GM04503 (cell line): ENCODE data around the gene CCDC93.
A peak's percentile ranks its signal among the peaks of the same experiment; 100 is the strongest.
"Not testable (repeated sequence)": the region's sequence is repeated elsewhere in the genome, so short reads cannot be mapped to it uniquely, and the experiment has no call there.

Experiments
- DNase-seq: peaks from one replicate; pipeline ENCODE4 v3.0.0-alpha.2; 2012; ENCODE audit warnings: low read depth

CCDC93 gene

DNA sequence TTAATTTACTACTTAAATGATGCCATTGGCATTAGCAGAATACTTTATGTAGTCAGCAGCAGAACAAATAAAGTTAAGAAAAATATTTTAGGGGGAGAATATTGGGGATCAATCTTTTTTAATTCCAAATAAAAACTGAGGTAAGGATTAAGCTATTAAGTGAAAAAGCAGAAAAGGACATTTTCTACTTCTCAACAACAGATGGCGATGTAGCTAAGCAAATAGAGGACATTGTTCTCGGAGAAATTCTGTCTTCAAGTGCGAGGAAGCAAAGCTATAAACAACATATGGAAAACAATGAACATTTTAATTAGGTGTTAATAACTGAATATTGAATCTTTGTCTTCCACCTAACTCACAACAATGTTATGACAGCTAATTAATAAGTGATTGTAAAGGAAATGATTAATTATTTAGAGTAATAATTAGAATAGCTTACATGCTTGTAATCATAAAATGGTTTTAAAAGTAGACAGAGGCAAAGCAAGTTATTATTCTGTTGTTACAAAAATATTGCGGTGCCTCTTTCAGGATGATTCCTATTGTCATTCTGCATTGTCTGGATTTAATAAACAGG is 32.9 kb upstream of the CCDC93 start:
- no peak for DNase-seq

DNA sequence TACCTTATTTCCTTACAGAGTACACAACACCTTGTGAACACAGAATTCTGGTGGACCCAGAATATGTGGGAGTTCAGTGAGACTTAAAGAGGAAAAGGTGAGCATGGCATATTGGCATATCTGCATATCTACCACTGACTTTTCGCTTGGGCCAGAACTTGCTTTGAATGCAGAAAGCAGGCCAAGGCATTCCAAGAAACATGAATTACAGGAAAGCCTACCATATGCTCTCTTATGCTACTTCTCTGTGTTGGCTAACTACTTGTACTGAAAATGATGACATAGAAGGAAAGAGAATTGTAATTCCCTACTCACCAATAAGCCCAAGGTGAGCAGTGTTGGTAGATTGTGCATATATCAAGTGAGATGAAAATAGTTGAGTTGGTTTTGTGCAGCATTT is 31.4 kb upstream of the CCDC93 start:
- no peak for DNase-seq

DNA sequence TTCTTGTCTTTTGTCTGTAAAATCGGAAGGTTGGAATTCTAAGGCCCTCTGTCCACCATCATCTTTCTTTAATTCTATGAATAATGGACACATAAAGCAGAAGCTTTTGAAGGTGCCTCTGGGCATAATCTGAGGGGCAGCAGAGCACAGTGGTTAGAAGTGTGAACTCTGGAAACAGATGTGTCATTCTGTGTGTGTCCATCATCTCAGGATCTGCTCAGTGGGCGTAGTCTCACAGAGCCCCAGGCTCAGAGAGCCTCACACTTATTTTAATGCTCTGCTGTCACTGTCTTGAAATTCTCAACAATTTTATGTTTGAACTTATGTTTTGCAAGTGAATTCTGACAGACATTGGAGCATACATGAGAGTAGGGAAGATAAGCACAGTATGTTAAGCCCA is 31.0 kb upstream of the CCDC93 start:
- no peak for DNase-seq

DNA sequence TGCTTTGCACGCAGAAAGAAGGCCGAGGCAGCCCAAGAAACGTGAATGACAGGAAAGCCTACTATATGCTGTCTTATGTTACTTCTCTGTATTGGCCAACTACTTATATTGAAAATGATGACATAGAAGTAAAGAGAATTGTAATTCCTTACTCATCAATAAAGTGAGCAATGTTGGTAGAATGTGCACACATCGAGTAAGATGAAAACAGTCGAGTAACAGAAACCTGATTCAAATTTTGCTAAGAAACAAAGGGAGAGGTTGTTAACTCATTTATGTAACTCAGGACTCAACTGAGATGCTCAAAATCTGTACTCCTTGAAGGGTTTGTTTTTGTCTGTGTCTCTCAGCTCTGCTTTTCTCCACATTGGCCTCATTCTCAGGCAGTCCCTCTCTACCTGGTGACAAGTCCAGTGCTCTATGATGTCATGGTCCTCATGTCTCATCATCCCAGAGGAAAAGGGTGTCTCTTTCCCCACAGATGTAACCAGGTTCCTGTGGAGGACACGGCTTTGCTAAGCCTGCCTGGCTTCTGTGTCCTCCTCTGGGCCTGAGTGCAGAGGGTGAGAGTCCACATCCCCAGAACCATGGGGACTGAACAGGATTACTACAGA is 30.3 kb upstream of the CCDC93 start:
- DNase-seq = no peak

DNA sequence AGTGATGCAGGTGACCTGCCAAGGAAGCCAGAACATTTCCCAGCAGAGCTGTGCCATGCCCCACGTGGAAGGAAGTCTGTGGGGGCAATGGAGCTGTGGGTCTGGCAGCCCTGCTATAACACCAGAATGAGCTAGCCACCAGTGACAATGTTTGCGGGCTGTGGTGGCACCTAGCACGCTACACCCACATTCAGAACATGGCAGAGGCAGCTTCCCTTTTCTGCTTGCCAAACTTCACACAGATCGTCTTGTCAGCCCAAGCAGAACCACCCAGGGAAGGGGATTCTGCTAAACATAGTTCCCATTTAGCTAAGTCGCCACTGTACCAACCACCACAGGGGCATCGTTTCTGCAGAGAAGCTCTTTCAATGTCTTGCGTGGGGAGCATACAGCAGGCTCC is 27.0 kb upstream of the CCDC93 start:
- no peak for DNase-seq

DNA sequence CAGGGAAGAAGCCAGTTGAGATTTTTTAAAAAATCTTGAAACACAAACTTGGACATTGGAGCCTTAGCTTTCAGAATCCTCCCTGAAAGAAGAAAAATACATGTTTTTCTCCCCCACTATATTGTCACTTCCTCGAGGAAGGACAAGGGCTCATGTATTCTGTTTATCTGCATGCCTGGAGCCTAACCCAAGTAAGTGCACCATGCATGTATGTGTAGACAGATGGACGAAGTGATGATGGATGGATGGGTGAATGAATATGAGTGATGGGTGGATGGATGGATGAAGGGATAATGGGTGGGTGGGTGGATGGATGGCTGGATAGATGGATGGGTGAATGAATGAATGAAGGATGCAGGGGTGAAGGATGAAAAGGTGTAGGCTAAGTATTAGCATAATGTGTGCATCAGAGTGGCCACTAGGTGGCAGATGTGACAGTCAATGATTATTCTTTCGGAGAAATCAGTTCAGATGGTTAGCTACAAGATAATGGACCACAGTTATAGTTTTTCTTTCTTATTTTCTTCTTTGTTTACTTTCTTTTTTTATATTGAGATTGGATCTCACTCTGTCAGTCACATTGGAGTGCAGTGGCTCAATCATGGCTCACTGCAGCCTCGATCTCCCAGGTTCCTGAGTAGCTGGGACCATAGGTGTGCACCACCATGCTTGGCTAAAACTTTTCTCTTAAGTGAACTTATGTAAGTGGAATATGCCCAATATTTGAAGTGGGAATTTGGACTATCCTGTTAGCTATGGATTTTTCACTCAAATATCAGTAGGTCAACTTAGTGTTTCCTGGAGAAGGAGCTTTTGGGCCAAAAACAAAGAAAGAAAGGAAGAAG is 18.5 kb upstream of the CCDC93 start:
- no peak for DNase-seq

DNA sequence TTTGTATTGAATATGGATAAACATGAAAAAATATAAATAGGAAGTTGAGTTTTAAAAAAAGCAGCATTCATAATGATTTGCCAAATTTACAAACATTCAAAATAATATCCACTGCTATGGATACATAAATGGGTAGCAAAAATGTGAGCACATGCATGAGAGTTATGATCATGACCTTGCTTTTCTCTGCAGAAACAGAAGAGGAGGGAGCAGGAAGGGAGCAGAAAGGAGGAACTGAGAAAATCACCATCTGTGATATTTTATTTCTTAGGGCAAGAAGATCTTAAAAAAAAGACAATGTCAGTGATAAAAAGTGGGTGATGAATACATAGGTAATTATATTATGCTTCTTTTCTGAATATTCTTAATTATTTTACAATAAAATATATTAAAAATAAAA is 17.7 kb upstream of the CCDC93 start:
- no peak for DNase-seq

DNA sequence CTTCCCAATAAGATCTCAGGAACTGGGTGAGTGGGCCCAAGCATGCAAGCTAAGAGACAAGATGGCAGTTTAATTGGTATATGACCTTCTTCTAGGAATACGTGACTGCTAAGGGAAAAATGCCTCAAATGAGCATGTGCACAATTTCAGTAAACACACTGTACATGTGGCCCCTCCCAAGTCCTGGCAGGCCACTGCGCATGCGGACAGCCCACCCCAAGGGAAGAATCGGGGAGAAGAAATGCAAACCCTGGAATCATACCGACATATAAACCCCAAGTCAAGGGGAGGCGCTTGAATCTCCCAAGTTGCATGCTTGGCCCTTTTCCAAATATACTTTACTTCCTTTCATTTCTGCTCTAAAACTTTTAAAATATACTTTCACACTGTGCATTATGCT is 15.2 kb upstream of the CCDC93 start:
- DNase-seq = no peak

DNA sequence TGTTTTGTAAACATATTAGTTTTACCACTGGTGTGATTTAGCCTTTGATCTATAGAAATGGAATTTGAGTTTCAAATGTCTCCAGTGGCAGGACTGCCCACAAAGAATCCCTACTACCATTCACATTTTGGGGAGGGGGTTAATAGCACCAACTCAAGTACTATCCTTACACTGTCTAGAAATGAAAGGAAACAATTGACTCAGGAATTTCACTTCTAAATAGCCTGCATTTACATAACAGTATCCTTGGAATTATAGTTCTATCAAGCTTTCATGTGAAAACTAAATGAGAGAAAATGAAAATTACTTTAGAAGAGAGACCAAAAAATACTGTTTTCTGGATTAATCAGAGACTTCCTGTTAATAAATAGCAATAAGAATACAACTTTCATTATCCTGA is 7.5 kb upstream of the CCDC93 start:
- DNase-seq = no peak

DNA sequence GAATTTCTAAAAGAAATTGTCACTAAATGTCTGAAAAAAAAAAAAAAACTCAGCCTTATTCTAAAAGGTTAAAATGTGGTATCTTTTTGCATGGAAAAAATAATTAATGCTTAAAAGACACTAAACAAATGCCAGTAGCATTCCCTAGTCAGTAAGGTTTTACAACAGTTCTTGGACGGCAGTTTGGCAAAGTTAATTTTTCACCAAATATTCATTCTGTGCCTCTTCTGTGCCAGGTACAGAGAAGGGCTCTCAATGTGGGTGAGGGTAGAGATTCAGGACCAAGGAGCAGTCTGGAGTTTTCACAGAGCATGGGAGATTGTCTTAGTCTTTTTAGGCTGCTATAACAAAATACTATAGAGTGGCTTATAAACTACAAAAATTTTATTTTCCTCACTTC is 6.0 kb upstream of the CCDC93 start:
- no peak for DNase-seq

DNA sequence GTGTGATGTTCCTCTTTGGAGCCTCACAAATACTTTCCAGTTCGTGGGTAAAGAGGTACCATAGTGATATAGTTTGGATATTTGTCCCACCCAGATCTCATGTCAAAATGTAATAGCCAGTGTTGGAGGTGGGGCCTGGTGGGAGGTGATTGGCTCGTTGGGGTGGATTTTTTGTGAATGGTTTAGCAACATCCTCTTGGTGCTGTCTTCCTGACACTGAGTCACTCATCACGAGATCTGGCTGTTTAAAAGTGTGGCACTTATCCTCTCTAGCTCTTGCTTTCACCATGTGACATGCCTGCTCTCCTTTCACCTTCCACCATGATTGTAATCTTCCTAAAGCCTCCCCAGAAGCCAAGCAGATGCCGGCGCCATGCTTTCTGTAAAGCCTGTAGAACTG is 3.0 kb upstream of the CCDC93 start:
- no peak for DNase-seq

DNA sequence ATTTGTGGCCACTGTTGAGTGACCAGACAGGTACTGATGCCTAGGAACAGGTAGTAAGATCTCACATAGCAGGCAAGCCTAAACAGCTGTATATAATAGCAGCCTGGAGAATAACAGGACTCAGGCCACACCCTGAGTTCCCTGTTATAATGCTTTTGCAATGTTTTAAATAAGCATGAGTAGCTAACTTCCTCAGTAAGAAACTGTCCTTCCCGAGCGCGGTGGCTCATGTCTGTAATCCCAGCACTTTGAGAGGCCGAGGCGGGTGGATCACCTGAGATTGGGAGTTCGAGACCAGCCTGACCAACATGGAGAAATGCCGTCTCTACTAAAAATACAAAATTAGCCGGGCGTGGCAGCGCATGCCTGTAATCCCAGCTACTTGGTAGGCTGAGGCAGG is 1.9 kb upstream of the CCDC93 start:
- DNase-seq = not testable (repeated sequence)

DNA sequence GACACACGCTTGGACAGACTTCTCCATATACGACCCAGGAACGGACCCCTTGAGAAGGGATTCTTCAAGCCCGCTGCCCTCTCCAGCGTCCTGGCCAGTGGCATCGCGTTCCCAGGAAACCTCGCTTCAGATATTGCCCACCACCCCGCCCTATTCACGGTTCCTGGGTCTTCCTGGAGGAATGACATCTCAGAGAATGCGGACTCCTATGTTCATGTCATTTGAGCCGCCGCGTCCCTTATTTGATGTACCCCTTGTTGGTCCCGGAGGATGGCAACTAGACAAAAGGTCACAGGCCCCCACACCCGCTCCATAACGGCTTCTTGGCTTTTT is 588 bp upstream of the CCDC93 start:
- DNase-seq = no peak

DNA sequence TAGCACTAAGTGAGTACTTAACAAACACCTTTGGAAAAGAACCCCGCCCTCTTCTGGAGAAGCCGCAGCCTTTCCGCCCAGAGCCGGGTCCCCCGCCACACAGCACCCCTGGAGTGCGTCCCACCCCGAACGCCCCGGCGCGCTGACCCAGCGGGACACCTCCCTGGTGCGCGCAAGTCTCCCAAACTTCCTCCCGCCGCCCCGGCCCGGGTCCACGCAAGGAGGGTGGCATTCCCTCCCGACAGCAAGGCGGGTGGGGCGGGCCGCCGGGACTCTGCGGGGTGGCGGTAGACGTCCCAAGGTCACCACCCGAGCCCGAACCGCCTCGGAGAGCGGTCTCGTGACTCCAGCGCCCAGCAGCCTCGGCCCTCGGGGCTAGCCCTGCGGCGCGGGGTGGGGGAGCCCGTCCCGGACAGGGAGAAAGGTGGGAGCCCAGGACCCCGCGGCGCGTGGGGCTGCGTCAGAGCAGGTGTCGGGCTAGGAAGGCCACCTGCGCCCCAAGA is 598 bp downstream of the CCDC93 start:
- DNase-seq = no peak

DNA sequence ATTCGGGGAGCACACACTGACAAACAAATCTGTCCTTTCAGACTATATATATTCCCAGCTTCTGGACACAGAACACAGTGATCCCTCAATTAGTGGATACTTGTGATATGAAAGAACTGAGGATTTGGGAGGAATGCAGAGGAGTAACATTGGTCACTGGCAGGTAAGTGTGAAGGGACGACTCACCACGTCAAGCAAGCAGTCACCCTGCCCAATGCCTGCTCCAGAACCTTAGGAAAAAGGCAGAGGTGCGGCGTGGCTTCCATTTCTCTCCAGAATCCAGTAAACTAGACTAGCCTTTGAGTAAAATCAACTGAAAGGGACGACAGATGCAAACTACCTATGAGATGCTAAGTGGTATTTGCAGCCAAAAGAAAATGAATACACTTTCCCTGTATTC is 1.1 kb downstream of the CCDC93 start:
- DNase-seq = no peak

DNA sequence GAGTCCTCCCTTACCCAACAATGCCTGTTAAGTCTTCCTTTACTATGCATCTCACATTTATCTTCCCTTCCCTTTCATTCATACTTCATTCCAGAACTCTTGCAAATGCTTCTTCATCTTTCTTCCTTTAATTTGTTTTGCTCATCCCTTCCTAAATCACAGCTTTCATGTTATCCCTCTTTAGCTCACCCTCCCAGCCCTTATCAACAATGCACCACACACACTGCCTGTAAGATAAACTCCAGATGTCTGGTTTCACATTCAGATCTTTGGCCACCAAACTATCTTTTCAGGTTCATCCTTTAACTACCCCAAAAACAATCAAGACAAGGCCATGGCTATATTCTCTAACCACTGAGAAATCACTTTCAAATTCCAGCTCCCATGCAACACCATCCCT is 3.4 kb downstream of the CCDC93 start:
- no peak for DNase-seq

DNA sequence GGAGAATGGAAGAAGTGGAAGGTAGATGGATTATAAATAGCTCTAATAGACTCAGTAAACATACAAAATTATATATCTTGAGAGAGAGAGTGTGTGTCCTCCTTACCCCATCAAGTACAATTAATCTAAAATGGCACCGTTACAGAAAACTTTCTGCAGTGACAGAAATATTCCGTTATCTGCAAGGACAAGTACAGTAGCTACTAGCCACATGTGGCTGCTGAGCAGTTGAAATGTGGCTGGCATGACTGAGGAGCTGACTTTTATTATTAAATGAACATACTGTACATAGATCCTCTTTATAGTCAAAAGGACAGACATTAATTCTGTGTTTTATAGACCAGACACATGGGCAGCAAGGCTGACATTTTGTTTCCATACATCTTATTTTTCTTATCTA is 7.0 kb downstream of the CCDC93 start:
- DNase-seq = no peak

DNA sequence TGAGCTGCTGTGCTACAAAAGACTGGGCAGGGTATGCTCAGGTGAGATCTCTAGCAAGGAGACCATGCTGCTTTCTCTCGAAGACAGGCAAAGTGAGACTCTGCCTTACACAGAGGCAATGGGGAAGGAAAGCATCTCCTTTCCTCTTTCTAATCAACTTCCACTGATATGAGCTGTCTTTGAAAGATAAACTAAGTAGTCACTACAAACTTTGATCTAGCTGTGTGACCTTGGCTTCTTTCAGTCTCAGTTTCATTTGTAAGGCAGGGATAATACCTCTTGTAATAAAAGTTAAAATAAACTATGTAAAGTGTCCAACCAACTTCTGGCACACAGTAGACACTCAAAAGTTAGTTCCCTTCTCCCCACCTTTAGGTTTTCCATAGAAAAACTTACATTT is 7.5 kb downstream of the CCDC93 start:
- DNase-seq = no peak

DNA sequence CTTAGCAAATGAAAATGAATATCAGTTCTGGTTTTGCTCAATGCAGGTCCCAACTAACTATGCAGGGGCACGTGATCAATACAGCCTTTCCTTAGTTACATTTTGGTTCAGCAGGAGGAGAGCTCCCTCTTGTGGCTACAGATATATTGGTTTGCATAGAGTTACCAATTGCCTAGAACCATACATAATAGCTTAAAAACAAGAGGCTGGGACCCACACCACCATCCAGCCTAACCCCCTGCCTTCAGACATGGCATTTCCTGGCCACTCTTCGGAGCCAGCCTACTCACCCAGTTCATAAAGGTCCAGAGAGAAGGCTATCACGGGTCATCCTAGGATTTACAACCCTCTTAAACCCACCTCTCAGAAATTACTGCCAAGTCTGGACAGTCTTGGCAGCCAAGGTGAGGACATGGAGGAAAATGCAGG is 10.5 kb downstream of the CCDC93 start:
- DNase-seq = peak; percentile 41

DNA sequence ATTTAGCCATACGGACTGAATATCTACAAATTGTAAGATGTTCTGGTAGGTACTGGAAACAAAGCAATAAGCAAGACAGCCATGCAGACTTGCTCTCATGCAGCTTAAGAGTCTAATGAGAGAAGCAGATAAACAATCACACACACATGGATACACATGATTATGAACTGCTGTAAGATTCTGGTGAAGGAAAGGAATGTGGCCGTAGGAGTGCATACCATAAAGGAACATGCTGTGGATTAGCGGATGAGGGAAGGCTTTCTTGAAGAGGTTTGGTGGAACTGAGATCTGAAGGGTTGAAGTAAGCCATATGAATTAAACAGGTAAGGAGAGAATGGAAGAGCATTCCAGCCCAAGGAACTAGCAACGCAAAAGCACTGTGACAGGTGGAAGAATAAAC is 13.8 kb downstream of the CCDC93 start:
- no peak for DNase-seq

DNA sequence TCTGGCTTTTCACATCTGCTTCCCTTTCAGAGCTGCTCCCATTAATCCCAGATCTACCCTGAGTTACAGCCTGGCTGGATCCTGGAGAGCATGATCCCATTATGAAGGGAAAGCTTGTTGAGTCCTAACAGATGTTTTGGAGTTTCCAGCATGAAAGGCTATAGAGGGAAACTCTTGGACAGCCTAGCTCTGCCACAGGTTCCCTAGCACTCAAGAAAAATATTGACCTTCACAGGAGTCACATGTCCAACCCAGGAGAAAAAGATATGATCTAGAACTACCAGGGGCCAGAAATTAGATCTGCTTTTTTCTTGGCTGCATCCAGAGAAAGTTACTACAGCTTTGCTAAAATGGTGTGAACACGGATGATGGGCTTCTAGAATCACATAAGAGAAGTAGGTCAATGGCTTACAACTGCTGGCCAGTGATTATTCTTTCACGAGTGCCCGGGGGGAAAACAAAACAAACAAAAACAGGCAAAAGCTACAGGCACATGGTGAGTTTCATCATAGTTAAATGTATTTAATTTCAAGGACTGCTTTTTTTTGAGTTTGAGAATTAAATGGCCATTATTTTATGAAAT is 15.9 kb downstream of the CCDC93 start:
- DNase-seq = no peak

DNA sequence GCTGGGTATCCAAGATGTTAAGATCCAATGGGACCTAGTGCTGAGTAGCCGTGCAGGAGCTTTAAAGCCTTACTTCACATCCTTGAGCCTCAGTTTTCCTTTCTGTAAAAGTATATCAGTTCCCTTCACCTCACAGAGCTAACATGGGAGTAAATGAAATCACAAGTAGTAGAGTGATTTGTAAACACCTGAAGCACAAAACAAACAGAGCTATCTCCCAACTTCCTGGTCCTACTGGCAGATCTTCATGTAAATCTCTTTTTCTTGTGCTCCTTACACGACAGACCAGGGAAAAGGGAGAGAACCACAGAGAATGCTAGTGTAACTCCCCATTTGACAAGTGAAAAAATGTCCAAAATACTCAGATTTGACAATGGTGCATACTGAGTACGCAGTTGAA is 17.3 kb downstream of the CCDC93 start:
- DNase-seq = no peak

DNA sequence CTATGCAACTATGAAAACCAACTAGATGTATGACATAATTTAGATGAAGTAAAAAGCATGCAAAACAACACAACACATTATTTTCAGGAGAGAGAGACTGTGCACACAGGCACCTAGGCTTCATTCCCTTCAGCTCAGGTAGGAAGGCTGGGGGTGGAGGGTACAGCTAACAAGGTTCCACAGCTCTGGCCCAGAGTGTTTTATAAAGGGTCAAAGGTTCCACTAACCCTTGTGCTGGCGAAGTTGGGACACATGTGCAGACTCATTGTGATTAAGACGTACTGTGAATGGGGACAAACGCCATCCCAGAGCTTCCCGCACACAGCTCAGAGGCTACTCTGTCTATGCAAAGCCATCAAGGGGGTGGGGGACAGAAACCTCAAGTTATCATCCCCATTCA is 19.1 kb downstream of the CCDC93 start:
- DNase-seq = no peak
